H1 (cell line): ENCODE results near the gene POC1B. TPM values are rescaled to one million over a fixed set of nuclear protein-coding genes. Genes with fewer than 3 reads are reported as not detected.

ENCODE experiments used
- BCL11A ChIP-seq, 2 experiments: IDR thresholded peaks; one replicate each; pipeline ENCODE4 v1.6.1; 2011; ENCODE audit warnings: low read depth in 2 of 2, low read length in 2 of 2, mild to moderate bottlenecking in 2 of 2
- CBX5 ChIP-seq: fragments of 300-800, 300-1000 bp; sonication (generic); IDR thresholded peaks from 2 replicates; pipeline ENCODE4 v1.7.1; 2016; ENCODE audit warnings: antibody characterized with exemption, low read length, low read depth
- CHD7 ChIP-seq: fragments of 300-600 bp; sonication (generic); IDR thresholded peaks from 2 replicates; pipeline ENCODE4 v1.7.1; 2012; ENCODE audit warnings: low read length, moderate library complexity, mild to moderate bottlenecking, inconsistent platforms; ENCODE audit not compliant: insufficient replicate concordance
- FOSL1 ChIP-seq: IDR thresholded peaks from 2 replicates; pipeline ENCODE4 v1.6.1; 2011; ENCODE audit warnings: mild to moderate bottlenecking, low read depth, low read length, moderate library complexity; ENCODE audit not compliant: insufficient read depth
- GABPA ChIP-seq: IDR thresholded peaks from 2 replicates; pipeline ENCODE4 v1.6.1; 2011; ENCODE audit warnings: mild to moderate bottlenecking, low read length, moderate library complexity, borderline replicate concordance; ENCODE audit not compliant: insufficient read depth
- KDM1A ChIP-seq: fragments of 200-600, 300-600 bp; sonication (generic); IDR thresholded peaks from 2 replicates; pipeline ENCODE4 v1.7.1; 2016; ENCODE audit warnings: mild to moderate bottlenecking, low read length, borderline replicate concordance
- NRF1 ChIP-seq: IDR thresholded peaks from 2 replicates; pipeline ENCODE4 v1.6.1; 2011; ENCODE audit warnings: mild to moderate bottlenecking, low read depth, low read length, improper control_type of control experiment
- SIRT6 ChIP-seq: IDR thresholded peaks from one replicate; pipeline ENCODE4 v1.7.1; 2012; ENCODE audit warnings: low read length, inconsistent platforms
- polyA plus RNA-seq, 7 experiments: library from polyadenylated mRNA; depleted of rRNA in 3 of 7; stranded (reverse) in 5 of 7; unstranded in 2 of 7; fragments of >200 nt in 5 of 7; fragments of 200-250 nt in 2 of 7; gene quantifications; 1 replicate in 5 of 7; 2 replicates in 1 of 7; 4 replicates in 1 of 7; pipeline versions ENCODE4 v1.2.1 to v1.2.3, GENCODE V29; 2011 to 2013; ENCODE audit warnings: missing spikeins in 2 of 7, mixed read lengths in 2 of 7
- total RNA-seq: library from RNA; stranded (reverse); fragmentation: NEBNext Ultra II Directional; extraction: Animal tissue kit (Norgen Biotek cat#: 25700); gene quantifications from 2 replicates; pipeline ENCODE4 v1.2.1, GENCODE V29; 2021

The POC1B gene
- total and polyA plus RNA-seq, 2 of the 8 experiments (the other 6 are each of a cell fraction or from before 2014, with no cell fraction given) = 7.5 to 16.3 TPM

- TF ChIP-seq CHD7 (no peak), FOSL1 (no peak), SIRT6 (no peak), NRF1 (no peak), GABPA (no peak), KDM1A (no peak), CBX5 (no peak), BCL11A (IDR thresholded peaks at IDR 0.05; ENCODE audit: low read depth in 2 of 2, low read length in 2 of 2) (no peak)
Observed at GRCh38 chr12:89484470-89484869, 41.4 kb downstream of the POC1B start (continued).
